HG03095 (cell line): Measurements from ENCODE around the gene LAMA5.

Experiments used
- ATAC-seq: cut with Tn5 transposase; IDR thresholded peaks from one replicate; pipeline ENCODE4 v1.9.1; 2021; ENCODE audit warnings: moderate library complexity; ENCODE audit not compliant: unreplicated experiment

Gene LAMA5

GRCh38 chr20:62405108-62405980 lies 38.2 kb upstream of the LAMA5 start:
- no peak for ATAC-seq

DNA sequence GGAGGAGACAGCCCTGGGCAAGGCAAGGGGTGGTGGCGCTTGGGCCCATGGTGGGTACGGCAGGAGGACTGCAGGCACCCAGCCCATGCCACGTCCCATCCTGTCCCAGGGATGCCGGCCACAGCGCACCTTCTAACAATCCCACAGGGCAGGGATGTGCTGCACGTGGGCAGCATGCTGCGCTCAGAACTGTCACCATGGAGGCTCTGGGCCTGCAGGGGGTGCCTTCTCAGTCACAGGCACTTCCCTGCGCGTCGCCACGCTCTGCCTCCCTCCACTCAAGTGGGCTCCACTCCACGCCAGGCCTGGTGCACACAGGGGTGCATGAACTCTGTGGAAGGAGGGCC lies 37.6 kb upstream of the LAMA5 start:
- no peak for ATAC-seq

DNA sequence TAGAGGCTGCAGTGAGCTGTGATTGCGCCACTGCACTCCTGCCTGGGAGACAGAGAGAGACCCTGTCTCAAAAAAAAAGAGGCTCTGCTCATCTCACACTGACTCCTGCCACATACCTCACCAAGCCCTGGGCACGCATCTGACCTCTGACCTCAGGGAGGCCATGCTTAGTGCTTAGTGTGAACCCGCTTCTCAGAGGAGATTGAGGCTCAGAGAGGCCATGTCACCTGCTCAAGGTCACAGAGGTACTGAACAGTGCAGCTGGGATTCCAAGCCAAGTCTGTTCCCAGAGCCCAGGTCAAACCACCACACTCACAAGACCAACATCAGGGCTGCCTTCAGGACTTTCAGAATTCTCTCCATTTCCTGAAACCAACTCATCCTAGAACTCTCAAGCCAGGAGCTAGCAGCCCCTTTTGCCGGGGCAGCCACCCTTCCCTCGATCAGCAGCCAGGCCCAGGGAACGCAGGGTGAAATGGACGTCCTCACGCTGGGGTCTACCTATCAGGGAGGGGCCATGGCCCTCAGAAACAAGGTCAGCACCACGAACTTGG lies 37.1 kb upstream of the LAMA5 start:
- no peak for ATAC-seq

DNA sequence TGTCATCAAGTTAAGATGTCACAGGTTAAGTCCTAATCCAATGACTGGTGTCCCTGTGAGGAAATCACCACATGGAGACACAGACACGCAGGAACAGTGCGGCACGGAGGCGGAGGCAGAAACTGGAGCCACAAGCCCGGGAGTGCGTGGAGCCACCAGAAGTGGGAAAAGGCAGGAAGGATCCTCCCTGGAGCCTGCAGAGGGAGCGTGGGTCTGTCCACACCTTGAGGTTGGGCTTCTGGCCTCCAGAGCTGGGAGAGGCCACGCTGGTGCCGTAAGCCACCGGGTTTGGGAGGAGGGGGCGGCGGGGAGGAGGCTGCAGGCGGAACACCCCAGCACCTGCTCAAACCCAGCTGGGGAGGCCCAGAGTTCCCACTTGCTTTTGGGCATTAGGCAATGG lies 36.2 kb upstream of the LAMA5 start:
- no peak for ATAC-seq

GRCh38 chr20:62402456-62403150 lies 35.5 kb upstream of the LAMA5 start:
- no peak for ATAC-seq

- ATAC-seq = no peak
Measured at GRCh38 chr20:62401331-62401779, 34.2 kb upstream of the LAMA5 start.

DNA sequence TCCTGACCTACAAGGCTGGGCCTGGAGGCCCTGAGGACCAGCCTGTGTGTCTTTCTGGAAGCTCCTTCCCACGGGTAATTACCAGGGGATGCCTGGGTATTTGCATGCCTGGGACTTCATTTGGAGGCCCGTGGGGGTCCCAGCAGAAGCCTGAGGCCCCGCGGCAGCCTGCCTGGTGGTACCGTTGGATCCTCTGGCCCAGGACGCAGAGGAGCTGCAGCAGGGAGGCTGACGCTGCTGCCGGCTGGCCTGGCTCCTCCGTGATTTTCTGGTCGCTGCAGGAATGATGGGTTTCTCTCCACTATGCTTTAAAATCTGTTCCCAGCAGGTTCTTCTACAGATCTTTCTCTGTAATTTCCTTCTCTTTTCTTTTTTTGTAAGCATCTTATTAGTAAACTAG lies 33.4 kb upstream of the LAMA5 start:
- ATAC-seq = no peak

GRCh38 chr20:62400021-62400420 lies 32.9 kb upstream of the LAMA5 start:
- no peak for ATAC-seq

GRCh38 chr20:62398120-62398821 lies 31.2 kb upstream of the LAMA5 start:
- ATAC-seq = no peak

DNA sequence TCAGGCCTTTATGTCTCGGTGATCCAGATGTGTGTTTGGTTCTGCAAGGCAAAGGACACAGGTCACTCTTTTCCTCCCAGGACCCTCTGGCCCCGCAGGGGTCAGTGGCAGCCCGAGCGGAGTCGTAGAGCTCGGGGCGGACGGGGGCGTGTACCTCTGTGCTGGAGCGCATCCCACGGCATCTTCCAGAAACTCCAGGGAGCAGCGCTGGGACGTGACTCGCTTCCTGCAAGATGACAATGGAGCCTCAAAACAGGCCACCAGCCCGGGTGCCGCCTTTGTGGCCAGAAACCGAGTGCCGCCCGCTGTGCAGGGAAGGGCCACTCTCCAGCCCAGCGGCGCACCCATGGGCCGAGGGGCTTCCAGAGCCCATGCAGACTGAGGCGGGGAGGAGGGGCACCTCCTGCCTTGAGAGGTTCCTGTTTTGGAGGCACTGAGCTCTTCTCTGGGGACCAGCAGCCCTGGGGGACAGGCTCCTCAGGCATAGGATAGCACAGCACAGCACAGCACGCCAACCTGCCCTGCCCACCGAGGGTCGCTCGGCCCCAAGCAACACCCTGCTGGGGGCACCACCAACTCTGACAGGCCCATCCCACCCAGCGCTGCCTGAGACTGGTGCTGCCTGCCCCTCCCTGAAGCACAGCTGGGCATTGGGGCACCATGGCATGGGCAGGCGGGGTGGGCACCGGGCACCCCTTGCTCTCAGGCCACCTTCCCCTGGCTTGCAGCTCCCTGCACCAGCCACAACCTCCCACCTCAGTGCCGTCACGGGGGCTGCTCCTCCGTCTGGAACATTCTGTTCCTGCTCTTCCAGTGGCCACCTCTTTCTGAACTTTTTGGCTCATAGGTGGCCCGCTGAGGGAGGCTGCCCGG lies 29.5 kb upstream of the LAMA5 start:
- no peak for ATAC-seq

GRCh38 chr20:62395311-62396242 lies 28.5 kb upstream of the LAMA5 start:
- no peak for ATAC-seq

GRCh38 chr20:62394248-62395245 lies 27.4 kb upstream of the LAMA5 start:
- ATAC-seq = no peak

GRCh38 chr20:62393830-62394229 lies 26.7 kb upstream of the LAMA5 start:
- no peak for ATAC-seq

DNA sequence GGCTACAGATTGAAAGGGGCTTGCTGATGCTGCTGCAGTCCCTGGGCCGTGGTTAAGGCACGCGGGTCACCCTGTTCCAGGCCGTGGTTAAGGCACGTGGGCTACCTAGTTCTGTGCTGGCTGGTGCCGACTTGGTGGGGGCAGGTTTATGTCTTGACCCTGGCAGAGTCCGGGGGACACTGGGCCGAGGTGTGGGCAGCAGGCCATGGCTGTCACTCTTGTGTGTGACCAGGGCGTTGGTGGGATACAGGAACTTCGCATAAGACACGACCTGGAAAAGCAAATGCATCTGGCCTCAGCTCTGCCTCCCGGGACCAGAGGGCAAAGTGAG lies 26.2 kb upstream of the LAMA5 start:
- no peak for ATAC-seq

- no peak for ATAC-seq
Measured at GRCh38 chr20:62392621-62393334, 25.7 kb upstream of the LAMA5 start.

GRCh38 chr20:62392077-62392418 lies 24.9 kb upstream of the LAMA5 start:
- ATAC-seq = no peak

GRCh38 chr20:62391165-62392076 lies 24.3 kb upstream of the LAMA5 start:
- ATAC-seq = no peak
